Karpas-422 (cell line): Measurements from ENCODE around the gene DNAH11. TPM values are rescaled to one million over a fixed set of nuclear protein-coding genes. Genes with fewer than 3 reads are reported as not detected.
"Not testable (repeated sequence)": the region's sequence is repeated elsewhere in the genome, so short reads cannot be mapped to it uniquely, and the experiment has no call there.

Experiments used
- DNase-seq: peaks from one replicate; pipeline ENCODE4 v3.0.0-alpha.2; 2015
- H2AFZ ChIP-seq: fragments of 200-600 bp; sonication (generic); 2 replicates; pipeline ENCODE4 v1.6.1; 2014; ENCODE audit warnings: antibody characterized with exemption, low read length, mixed read lengths
- H3K27ac ChIP-seq: fragments of 200-600 bp; sonication (generic); 2 replicates; pipeline ENCODE4 v1.5.1; 2014; ENCODE audit warnings: mild to moderate bottlenecking, low read length, moderate library complexity
- H3K27me3 ChIP-seq: fragments of 200-600 bp; sonication (generic); 2 replicates; pipeline ENCODE4 v1.6.1; 2014; ENCODE audit warnings: low read length, mixed read lengths
- H3K36me3 ChIP-seq: fragments of 200-600 bp; sonication (generic); 2 replicates; pipeline ENCODE4 v1.6.1; 2014; ENCODE audit warnings: low read length, mixed read lengths; ENCODE audit not compliant: insufficient read depth
- H3K4me1 ChIP-seq: fragments of 200-600 bp; sonication (generic); 2 replicates; pipeline ENCODE4 v1.6.1; 2014; ENCODE audit warnings: mild to moderate bottlenecking, low read length, mixed read lengths
- H3K4me2 ChIP-seq: fragments of 200-600 bp; sonication (generic); 2 replicates; pipeline ENCODE4 v1.6.1; 2014; ENCODE audit warnings: low read length, low read depth, mild to moderate bottlenecking; ENCODE audit not compliant: poor library complexity, severe bottlenecking
- H3K4me3 ChIP-seq: fragments of 200-600 bp; sonication (generic); 2 replicates; pipeline ENCODE4 v1.5.1; 2014; ENCODE audit warnings: mild to moderate bottlenecking, antibody characterized with exemption, low read length, mixed read lengths
- H3K79me2 ChIP-seq: fragments of 200-600 bp; sonication (generic); 2 replicates; pipeline ENCODE4 v1.6.1; 2014; ENCODE audit warnings: mild to moderate bottlenecking, low read length, mixed read lengths
- H3K9ac ChIP-seq: fragments of 200-600 bp; sonication (generic); 2 replicates; pipeline ENCODE4 v1.6.0; 2014; ENCODE audit warnings: low read length
- H3K9me2 ChIP-seq: fragments of 200-600 bp; sonication (generic), shearing (Covaris generic); replicated peaks from 2 replicates; pipeline ENCODE4 v1.6.0; 2014; ENCODE audit warnings: mild to moderate bottlenecking, low read length, moderate library complexity; ENCODE audit not compliant: insufficient read depth
- H3K9me3 ChIP-seq: fragments of 300-700, 200-600 bp; sonication (generic); 2 replicates; pipeline ENCODE4 v1.6.1; 2014; ENCODE audit warnings: low read length, mixed read lengths
- H4K20me1 ChIP-seq: fragments of 200-600 bp; sonication (generic); 2 replicates; pipeline ENCODE4 v1.6.1; 2014; ENCODE audit warnings: mild to moderate bottlenecking, antibody characterized with exemption, low read length, low read depth; ENCODE audit not compliant: insufficient read depth
- total RNA-seq: library from RNA; depleted of rRNA; stranded (reverse); fragments of >200 nt; shearing (Covaris generic); gene quantifications from 2 replicates; pipeline ENCODE4 v1.2.3, GENCODE V29; 2014; ENCODE audit warnings: low replicate concordance

Gene DNAH11
- total RNA-seq, 1 experiment from 2014 or later = 0.04 TPM

- no peaks in the 10 kb centered on the region for H3K4me1 ChIP-seq
- H4K20me1 ChIP-seq = no peaks in the 10 kb centered on the region
- no peak overlapping the region for H3K9ac ChIP-seq
- no peaks in the 10 kb centered on the region for H3K9me3 ChIP-seq
- no peaks in the 10 kb centered on the region for H3K36me3 ChIP-seq
- no peaks in the 10 kb centered on the region for H3K27me3 ChIP-seq
- DNase-seq = no peak
- H2AFZ ChIP-seq = no peak overlapping the region
- H3K4me2 ChIP-seq = no peak overlapping the region
- no peak overlapping the region for H3K4me3 ChIP-seq
- H3K79me2 ChIP-seq = no peaks in the 10 kb centered on the region
- no peaks in the 10 kb centered on the region for H3K9me2 ChIP-seq
- H3K27ac ChIP-seq = no peak overlapping the region
These were observed 307.9 kb downstream of the DNAH11 start for GRCh38 chr7:21850531-21851285.

GRCh38 chr7:21851559-21851967, 308.7 kb downstream of the DNAH11 start:
- H3K9me2 ChIP-seq = no peaks in the 10 kb centered on the region
- H3K9ac ChIP-seq = no peak overlapping the region
- H2AFZ ChIP-seq = no peak overlapping the region
- no peaks in the 10 kb centered on the region for H3K27me3 ChIP-seq
- no peaks in the 10 kb centered on the region for H3K9me3 ChIP-seq
- H3K36me3 ChIP-seq = no peaks in the 10 kb centered on the region
- no peaks in the 10 kb centered on the region for H3K79me2 ChIP-seq
- no peaks in the 10 kb centered on the region for H4K20me1 ChIP-seq
- no peak overlapping the region for H3K4me3 ChIP-seq
- H3K4me1 ChIP-seq = no peaks in the 10 kb centered on the region
- H3K4me2 ChIP-seq = no peak overlapping the region
- no peak overlapping the region for H3K27ac ChIP-seq
- no peak for DNase-seq

GRCh38 chr7:21865631-21866204, 322.9 kb downstream of the DNAH11 start:
- H2AFZ ChIP-seq, H3K4me3 ChIP-seq, H3K9ac ChIP-seq, H3K79me2 ChIP-seq, H3K4me2 ChIP-seq, DNase-seq, H3K36me3 ChIP-seq, H3K27ac ChIP-seq, H3K9me3 ChIP-seq, H3K9me2 ChIP-seq, H4K20me1 ChIP-seq, H3K27me3 ChIP-seq: not testable (repeated sequence)
- peaks cover 23% of the 10 kb centered on the region for H3K4me1 ChIP-seq

GRCh38 chr7:21866731-21867130, 323.9 kb downstream of the DNAH11 start:
- DNase-seq = no peak
- H3K36me3 ChIP-seq = no peaks in the 10 kb centered on the region
- peaks cover 23% of the 10 kb centered on the region for H3K4me1 ChIP-seq
- H3K4me3 ChIP-seq = no peak overlapping the region
- peak overlapping the region; percentile 38 for H3K4me2 ChIP-seq
- no peak overlapping the region for H3K27ac ChIP-seq
- H3K9me3 ChIP-seq = no peaks in the 10 kb centered on the region
- H3K79me2 ChIP-seq = no peaks in the 10 kb centered on the region
- no peak overlapping the region for H2AFZ ChIP-seq
- H4K20me1 ChIP-seq = no peaks in the 10 kb centered on the region
- H3K27me3 ChIP-seq = no peaks in the 10 kb centered on the region
- no peak overlapping the region for H3K9ac ChIP-seq
- no peaks in the 10 kb centered on the region for H3K9me2 ChIP-seq

GRCh38 chr7:21867226-21867625, 324.4 kb downstream of the DNAH11 start:
- no peaks in the 10 kb centered on the region for H3K36me3 ChIP-seq
- no peaks in the 10 kb centered on the region for H4K20me1 ChIP-seq
- H3K4me3 ChIP-seq = no peak overlapping the region
- no peak overlapping the region for H3K27ac ChIP-seq
- no peaks in the 10 kb centered on the region for H3K9me3 ChIP-seq
- no peaks in the 10 kb centered on the region for H3K9me2 ChIP-seq
- H2AFZ ChIP-seq = no peak overlapping the region
- H3K4me2 ChIP-seq = peak overlapping the region; percentile 38
- DNase-seq = peak; percentile 50
- peaks cover 23% of the 10 kb centered on the region for H3K4me1 ChIP-seq
- H3K27me3 ChIP-seq = no peaks in the 10 kb centered on the region
- H3K79me2 ChIP-seq = no peaks in the 10 kb centered on the region
- H3K9ac ChIP-seq = no peak overlapping the region

GRCh38 chr7:21867816-21868575, 325.2 kb downstream of the DNAH11 start:
- no peaks in the 10 kb centered on the region for H3K79me2 ChIP-seq
- H3K27ac ChIP-seq = no peak overlapping the region
- H3K4me3 ChIP-seq = no peak overlapping the region
- H2AFZ ChIP-seq = no peak overlapping the region
- DNase-seq = no peak
- H3K9me2 ChIP-seq = no peaks in the 10 kb centered on the region
- H3K27me3 ChIP-seq = no peaks in the 10 kb centered on the region
- peaks cover 23% of the 10 kb centered on the region for H3K4me1 ChIP-seq
- H3K4me2 ChIP-seq = peak overlapping the region; percentile 38
- H3K36me3 ChIP-seq = 0 out of 2 replicates have a peak, but pooled peaks cover 4% of the 10 kb centered on the region
- no peak overlapping the region for H3K9ac ChIP-seq
- no peaks in the 10 kb centered on the region for H3K9me3 ChIP-seq
- no peaks in the 10 kb centered on the region for H4K20me1 ChIP-seq

- H3K36me3 ChIP-seq = 0 out of 2 replicates have a peak, but pooled peaks cover 4% of the 10 kb centered on the region
- H4K20me1 ChIP-seq = no peaks in the 10 kb centered on the region
- H2AFZ ChIP-seq = no peak overlapping the region
- no peak for DNase-seq
- H3K9ac ChIP-seq = no peak overlapping the region
- no peaks in the 10 kb centered on the region for H3K27me3 ChIP-seq
- H3K4me3 ChIP-seq = no peak overlapping the region
- H3K9me3 ChIP-seq = no peaks in the 10 kb centered on the region
- H3K79me2 ChIP-seq = no peaks in the 10 kb centered on the region
- H3K9me2 ChIP-seq = no peaks in the 10 kb centered on the region
- no peak overlapping the region for H3K4me2 ChIP-seq
- no peak overlapping the region for H3K27ac ChIP-seq
- H3K4me1 ChIP-seq = peaks cover 23% of the 10 kb centered on the region
These were observed 325.7 kb downstream of the DNAH11 start for GRCh38 chr7:21868576-21868850.

GRCh38 chr7:21869785-21870402, 327.1 kb downstream of the DNAH11 start:
- Histone ChIP-seq H3K4me2 (no peak overlapping the region), H3K27me3 (no peaks in the 10 kb centered on the region), H3K36me3 (peaks cover 4% of the 10 kb centered on the region; the same call in 1 of the 2 replicates), H3K4me1 (peaks cover 23% of the 10 kb centered on the region), H4K20me1 (no peaks in the 10 kb centered on the region), H2AFZ (no peak overlapping the region), H3K4me3 (no peak overlapping the region), H3K9me2 (no peaks in the 10 kb centered on the region), H3K27ac (no peak overlapping the region), H3K9me3 (no peaks in the 10 kb centered on the region), H3K79me2 (no peaks in the 10 kb centered on the region), H3K9ac (no peak overlapping the region)
- DNase-seq = no peak
